ENCODE measurements around the gene TBC1D2B.
A peak's percentile ranks its signal among the peaks of the same experiment; 100 is the strongest.
"Not testable (repeated sequence)": the region's sequence is repeated elsewhere in the genome, so short reads cannot be mapped to it uniquely, and the experiment has no call there.

Gene TBC1D2B

DNA sequence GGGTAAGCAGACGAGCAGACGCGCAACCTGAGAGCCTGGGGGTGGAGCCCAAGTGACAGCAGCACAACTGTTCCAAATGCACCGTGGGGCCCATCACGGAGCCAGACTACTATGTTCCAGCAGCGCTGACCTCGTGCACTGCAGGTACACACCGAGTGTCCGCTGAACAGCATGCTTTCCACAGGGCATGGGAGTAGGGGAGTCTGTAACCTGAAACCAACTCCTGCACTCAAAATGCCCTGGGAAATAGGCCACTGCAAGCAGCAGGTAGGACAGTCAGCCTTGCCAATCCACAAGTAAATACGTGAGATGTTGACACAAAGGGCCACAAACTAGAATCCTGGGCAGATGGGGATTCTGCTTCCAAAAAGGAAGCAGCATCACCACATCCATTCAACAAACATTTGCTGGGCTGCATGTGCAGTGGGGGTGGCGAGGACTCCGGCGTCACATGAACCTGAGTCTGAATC lies 73.9 kb downstream of the TBC1D2B start:
- no peak for DNase-seq (ENCODE audit: low read depth in 2 of 2)

DNA sequence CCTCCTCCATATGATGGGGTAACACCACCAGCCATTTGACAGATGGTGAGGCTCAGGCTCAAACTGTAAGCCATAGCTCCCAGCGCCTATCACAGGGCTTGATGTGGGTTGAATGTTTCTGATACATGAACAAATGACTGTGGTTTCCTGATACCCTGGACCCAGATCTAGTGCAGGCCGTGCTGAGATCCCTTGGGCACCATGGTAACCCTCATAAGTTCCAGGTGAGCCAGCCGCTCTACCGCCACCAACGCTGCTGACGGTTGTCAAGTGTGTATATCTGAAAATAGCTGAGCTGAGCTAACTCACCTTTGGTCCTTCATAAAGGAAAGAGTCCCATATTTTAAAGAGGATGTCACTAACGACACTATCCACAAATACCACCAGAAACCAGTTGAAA lies 74.5 kb downstream of the TBC1D2B start:
- no peak for DNase-seq (ENCODE audit: low read depth in 2 of 2)

DNA sequence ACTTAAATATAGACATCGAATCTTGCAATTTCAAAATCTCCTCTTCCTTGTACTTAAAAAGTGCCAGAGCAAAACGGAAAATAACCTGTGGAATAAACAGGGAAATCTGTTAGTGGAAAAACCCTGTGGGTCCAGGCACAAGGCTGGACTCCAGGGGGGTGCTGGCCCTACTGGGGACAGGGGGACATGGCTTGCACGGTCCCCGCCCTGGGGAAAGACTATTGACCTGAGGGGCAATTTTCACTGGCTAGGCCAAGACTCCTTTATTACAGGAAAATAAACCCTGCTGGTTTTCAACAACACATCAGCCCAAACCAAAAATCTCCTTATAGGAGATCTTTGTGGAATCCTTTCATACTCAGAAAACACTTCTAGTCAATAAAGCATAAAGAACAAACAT lies 75.9 kb downstream of the TBC1D2B start:
- no peak for DNase-seq (ENCODE audit: low read depth in 2 of 2)

DNA sequence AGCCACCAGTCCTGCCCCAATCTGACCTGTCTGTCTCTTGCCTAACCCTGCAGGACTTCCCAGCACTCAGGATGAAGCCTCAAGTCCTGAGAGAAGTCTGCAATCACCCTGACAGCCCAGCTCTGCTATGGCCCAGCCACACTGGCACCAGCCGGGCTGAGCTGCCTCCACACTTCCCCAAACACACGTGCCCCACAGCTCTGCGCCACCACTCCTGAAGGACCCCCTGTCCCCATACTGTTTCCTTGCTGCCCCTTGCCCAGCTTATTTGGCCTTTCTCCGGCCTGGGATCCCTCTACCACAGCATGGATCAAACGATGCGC lies 76.6 kb downstream of the TBC1D2B start:
- DNase-seq (ENCODE audit: low read depth in 2 of 2) = no peak

DNA sequence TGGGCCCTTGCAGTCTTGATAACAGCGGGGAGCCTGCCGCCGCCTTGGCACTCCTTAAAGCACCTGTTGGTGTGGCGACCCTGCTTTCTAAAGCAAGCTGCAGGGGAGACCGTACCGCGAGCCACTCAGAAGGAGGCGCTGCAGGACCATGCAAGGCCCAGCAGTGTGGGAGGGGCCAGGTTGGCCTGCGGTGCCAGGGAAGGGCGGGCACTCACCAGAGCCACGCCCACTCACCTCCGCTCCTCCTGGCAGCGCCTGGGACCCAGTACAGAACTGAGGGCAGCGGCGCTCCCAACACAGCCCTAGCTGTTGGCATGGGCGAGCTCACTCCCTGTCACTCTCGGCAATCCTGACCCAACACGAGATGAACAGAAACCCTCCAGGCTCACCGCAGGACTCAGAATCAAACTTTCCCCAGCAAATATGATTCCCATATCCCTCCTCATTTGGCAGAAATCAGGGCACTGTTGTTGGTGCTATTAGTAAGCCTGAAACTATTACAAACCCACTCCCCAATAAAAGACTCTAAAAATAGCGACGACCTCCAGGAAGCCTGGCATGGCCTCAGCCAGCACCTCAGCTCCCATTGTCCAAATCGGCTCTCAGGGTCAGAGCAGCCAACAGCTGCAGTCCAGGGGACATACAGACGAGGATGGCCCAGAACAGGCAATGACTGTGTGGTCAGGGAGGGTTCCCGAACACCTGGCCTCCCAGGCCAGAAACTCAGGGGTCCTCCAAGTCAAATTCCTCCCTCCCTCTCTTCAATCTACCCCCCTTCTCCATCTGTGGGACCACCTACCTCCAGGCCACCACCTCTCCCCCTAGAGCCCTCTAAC lies 77.2 kb downstream of the TBC1D2B start:
- peak; percentile 64 to 70 for DNase-seq (ENCODE audit: low read depth in 2 of 2)

DNA sequence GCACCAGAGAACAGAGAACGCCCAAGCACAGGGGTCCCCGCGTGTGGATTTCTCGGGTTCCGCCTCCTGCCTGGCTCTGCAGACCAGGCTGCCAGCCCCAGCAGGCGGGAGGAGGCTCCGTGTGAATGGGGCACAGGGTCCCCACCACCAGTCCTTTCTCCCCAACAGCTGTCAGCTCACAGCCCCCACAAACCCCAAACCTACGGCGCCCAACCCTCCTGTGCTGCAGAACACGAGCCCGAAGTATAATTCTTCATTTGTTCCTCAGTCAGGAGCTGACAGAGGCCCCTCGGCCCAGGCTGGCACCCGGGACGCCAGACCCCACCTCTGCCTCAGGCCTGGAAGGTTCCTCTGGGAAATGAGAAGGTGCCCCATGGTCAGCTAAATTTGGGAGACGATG lies 78.0 kb downstream of the TBC1D2B start:
- DNase-seq (ENCODE audit: low read depth in 2 of 2) = no peak

DNA sequence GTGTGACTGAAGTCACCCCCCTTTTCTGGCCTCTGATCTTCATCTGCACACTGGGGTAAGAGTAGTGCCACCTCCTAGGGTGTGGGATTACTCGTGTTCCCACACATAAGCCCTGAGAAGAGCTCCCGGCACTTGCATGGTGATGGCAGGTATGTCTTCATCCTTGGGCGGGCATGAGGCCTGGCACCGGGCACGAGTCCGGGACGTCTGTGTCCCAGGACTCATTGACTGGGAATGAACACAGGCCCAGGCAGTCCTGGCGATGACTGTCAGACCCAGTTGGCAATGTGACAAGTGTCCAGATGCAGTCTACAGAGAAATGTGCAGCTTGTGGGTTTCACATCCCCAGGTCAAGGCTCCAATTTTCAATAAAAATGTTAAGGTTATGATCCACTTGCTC lies 78.9 kb downstream of the TBC1D2B start:
- no peak for DNase-seq (ENCODE audit: low read depth in 2 of 2)

DNA sequence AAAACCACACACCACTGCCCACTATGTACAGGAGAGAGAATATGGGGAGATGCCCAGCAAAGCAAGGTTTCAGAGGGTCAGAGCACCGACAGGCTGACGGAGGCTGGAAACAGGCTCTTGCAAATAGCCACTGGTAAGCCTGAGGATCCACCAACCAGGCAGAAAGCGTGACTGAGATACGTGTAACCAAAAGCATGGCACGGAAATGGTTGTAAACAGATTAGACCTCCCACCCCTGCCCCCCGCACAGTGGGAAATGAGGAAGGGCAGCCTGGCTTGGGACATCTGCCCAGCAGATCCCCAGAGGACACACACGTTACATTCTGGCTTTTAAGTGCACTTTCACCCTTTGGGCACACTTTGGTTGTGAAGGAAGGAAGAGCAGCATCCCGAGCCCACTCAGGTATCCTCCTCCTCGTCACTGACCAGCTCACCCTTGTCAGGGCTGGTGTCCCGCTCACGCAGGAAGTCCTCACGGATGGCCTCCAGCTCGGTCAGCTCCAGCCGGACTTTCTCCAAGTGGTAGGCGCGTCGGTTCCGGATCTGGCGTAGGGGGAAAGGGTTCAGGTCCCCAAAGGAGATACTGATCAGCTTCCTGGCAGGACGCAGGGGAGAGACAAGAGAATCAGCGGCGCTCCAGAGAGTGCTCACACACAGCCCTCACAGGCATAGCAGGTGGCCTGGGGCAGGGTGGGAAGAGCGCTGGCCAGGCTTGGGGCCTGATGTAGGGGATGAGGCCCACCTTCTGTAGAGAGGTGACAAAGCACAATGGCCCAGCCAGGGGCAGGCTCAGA lies 79.6 kb downstream of the TBC1D2B start:
- not testable (repeated sequence) for DNase-seq (ENCODE audit: low read depth in 2 of 2)

DNA sequence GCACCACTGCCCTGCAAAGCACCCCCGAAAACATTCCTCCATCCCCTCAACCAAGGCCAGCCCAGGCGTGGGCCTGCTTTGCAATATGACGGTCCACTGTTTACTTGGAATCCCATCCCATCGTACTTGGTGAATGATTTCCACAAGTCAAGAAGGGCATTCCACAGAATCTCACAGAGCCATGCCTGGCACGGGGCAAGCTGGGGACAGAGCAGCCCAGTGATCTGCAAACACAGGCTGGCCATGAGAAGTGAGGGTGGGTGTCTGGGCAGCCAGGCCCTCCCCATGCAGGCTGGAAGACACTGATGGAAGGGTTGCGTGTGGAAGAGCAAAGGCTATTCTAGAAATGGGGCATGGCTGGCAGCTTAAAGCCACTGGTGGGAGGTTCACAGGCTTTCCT lies 80.3 kb downstream of the TBC1D2B start:
- DNase-seq (ENCODE audit: low read depth in 2 of 2) = not testable (repeated sequence)

DNA sequence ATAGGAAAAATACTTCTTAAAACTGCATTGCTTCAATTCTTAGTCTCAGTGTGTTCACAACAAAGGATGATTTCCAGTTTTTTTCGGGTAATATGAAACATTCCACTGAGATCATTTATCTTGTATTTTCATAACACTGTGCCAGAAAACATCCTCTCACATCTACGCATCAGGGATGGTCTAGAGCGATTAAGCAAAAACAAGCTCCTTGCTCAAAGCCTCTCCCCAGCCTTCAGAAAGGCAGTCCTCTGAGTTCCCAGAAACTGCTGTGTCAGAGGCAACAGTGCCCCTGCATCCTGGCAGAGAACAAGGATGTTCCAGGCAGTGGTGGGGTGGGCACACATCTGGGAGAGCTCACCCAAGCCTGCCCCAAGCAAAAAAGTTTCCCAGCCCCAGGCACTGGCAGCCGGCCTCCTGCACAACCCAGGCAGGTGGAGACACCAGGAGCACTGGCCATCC lies 80.8 kb downstream of the TBC1D2B start:
- not testable (repeated sequence) for DNase-seq (ENCODE audit: low read depth in 2 of 2)

DNA sequence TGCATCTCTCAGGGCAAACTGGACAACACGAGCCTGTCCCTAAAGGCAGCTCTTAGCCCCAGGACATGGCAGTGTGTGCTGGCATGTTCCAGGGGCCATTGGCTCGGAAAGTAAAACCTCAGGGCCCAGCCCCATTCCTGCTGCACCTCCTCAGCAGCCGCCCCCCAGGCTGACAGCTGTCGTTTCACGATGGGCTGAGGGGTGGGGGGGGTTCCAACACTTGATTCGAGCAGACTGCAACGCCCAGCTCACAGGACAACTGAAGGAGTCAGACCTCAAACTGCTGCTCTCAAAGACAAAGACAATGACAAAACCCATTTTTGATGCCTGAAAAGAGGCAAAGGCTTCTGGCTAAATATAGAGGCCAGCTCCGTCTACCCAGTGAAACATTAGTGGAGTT lies 81.3 kb downstream of the TBC1D2B start:
- DNase-seq (ENCODE audit: low read depth in 2 of 2) = not testable (repeated sequence)

DNA sequence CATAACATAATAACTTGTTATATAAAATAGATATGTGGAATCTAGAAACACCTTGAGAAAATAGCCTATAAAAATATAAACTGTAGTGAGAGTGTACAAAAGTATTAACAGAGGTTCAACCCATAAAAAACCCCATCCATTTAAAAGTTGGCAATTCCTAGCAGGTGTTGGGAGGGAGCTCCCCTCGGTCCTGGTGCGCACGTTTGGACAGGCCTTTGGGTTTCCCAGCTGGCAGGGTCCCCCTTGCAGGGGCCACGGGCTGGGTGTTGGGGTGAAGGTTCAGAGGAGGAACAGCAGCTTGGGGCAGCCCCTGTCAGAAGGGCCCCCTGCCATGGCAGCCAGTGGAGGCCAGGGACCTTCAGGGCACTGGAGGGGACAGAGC lies 82.0 kb downstream of the TBC1D2B start:
- DNase-seq (ENCODE audit: low read depth in 2 of 2) = not testable (repeated sequence)

DNA sequence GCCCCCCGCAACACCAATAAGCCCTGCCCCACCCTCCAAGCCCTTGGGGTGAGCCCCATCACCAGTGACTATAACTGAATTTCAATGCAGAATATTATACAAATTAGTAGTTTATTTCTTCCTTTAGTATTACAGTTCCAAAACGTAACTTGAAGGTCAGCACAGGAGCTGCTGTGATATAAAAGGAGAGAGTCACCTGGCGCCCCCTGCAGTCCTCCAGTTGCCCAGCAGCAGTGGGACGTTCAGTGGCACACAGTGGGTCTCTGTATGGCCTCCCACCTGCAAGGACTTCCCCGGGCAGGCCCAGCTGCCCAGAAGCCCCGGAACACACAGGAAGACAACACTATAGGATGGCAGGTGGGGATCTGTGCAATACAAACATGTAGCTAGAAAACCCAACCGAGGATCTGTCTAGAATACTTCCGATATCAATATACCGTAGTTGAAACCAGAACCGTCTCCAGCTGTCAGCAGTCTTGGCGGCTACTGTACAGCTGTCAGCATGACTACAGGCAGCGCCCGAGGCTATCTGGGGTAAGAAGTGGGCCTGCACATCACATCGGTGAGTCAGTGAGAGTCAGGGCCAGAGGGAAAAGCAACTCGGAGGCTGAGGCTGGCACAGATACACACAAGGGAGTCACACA lies 82.5 kb downstream of the TBC1D2B start:
- DNase-seq (ENCODE audit: low read depth in 2 of 2) = not testable (repeated sequence)

DNA sequence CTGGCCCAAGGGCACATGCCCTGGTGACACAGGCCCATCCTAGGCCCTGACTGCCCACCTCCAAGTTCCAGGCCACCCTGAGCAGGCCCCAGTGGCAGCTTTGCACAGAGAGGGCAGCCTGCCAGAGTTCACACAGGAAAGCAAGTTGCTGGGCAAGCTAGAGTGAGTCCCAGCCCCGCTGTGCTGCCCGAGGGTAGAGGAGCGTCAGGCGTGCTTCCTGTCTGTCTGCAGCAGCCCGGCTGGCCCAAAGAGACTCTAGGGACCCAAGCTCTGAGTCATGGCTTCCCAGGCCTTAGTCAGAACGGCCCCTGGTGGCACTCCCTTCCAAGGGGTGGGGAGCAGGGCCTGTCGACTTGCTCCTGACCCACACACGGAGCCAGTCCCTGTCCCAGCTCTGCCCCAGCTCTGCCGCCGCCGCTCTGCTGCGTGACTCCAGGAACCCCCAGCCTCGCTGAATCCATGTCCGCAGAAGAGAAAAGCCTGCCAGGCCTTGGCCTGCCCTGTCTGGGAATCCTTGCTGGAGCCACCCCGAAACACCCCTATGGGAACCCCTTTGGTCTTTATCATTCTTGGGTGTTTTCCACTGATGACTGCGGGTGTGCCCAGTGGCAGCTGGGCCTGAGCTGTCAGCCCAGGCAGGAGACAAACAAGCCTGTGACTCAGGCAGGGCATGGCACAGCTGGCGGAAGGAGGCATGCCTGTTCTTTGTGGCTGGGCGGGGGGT lies 83.4 kb downstream of the TBC1D2B start:
- not testable (repeated sequence) for DNase-seq (ENCODE audit: low read depth in 2 of 2)

DNA sequence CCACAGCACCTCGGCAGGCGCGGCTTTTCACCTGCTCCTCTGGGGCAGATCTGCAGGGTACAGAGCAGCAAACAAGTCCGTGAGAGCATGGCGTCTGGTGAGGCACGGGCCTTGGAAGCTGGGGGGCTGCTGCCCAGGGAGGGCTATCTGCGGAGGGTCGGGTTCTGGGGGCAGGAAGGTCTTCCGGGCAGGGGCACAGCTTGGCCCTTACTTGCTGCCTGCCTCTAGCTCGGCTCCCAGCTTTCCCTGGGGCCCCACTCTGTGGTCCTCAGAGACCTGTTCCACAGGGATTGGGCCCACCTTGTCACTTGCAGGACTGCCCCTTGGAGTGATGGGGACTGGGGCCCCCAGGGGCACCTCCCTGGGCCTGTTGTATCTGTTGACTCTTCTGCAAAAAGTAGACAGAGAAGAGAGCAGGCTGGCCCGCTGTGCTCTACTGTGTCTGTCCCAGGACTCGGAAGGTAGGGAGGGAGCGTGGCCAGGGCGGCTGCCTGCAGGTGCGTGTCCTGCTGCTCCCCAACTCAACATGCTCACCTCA lies 84.1 kb downstream of the TBC1D2B start:
- DNase-seq (ENCODE audit: low read depth in 2 of 2) = no peak

DNA sequence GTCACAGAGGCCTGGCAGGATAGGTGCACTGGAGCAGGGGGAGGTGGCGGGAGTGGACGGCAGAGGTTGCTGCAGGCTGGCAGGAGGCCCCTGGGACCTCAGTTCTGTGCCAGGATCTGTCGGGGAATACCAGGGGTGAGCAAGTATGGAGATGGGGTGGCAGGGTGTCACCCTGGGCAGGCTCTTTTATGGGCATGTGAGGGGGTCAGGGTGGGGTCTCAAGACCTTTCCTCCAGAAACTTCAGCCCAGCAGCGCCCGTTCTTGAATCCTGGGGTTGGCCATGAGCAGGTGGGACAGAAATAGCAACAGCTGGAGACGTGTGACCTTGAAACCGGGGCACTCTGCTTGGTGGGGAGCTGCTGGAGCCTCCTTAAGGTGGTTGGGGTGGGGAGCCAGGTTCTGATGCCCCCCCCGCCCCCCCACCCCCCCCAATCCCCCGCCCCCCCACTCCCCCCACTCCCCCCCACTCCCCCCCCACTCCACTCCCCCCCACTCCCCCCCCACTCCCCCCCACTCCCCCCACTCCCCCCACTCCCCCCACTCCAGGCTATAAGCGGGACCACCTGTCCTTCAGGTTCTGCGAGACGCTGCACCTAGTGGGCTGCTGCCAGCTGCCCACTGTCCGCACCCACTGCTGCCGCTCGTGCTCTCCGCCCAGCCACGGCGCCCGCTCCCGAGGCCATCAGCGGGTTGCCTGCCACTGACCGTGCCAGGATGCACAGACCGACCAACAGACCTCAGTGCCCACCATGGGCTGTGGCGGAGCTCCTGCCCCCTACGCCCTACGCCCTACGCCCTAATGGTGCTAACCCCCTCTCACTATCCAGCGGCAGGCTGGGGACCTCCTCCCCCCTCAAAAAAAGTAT lies 84.9 kb downstream of the TBC1D2B start:
- no peak for DNase-seq (ENCODE audit: low read depth in 2 of 2)

DNA sequence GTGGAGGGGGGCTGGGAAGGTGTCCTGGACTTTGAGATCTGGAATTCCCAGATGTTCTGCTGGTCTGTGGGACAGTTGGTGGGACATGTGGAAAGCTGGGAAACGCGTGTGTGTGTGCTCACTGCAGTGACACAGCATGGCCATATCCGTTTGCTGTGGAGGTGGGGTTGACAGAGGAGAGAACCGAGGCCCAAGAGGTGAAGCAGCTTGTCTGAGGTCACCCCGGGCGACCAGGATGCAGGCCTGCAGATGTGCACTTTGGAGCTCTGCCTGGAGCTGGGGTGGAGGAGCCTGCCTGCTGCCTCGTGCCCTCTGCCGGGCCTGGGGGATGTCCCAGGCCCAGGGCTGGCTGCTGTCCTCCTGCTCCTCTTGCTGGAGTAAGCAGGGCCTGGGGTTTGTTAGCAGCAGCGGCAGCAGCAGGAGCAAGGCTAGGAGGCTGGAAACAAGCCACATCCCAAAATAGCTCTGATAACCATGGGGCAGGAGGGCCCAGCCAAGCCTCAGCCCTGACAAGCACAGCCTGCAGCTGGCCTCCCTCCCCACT lies 85.8 kb downstream of the TBC1D2B start:
- not testable (repeated sequence) for DNase-seq (ENCODE audit: low read depth in 2 of 2)

DNA sequence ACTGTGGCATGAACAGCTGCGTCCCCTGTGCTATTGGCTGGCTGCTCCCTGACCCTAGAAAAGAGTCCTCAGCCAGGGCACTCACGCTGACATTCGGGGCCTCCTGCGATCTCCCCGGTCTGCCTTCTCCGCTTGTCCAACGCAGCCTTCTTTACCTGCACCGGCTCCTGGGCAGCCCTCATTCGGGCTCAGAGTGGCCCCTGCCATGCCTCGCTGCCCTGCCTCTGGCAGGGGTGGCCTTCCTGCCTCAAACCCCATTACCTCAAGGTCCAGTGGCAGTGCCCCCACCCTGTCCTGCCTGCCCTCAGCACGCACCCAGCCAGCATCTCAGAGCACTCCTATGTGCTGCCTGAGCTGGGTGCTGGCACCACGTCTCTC lies 86.5 kb downstream of the TBC1D2B start:
- DNase-seq (ENCODE audit: low read depth in 2 of 2) = no peak

DNA sequence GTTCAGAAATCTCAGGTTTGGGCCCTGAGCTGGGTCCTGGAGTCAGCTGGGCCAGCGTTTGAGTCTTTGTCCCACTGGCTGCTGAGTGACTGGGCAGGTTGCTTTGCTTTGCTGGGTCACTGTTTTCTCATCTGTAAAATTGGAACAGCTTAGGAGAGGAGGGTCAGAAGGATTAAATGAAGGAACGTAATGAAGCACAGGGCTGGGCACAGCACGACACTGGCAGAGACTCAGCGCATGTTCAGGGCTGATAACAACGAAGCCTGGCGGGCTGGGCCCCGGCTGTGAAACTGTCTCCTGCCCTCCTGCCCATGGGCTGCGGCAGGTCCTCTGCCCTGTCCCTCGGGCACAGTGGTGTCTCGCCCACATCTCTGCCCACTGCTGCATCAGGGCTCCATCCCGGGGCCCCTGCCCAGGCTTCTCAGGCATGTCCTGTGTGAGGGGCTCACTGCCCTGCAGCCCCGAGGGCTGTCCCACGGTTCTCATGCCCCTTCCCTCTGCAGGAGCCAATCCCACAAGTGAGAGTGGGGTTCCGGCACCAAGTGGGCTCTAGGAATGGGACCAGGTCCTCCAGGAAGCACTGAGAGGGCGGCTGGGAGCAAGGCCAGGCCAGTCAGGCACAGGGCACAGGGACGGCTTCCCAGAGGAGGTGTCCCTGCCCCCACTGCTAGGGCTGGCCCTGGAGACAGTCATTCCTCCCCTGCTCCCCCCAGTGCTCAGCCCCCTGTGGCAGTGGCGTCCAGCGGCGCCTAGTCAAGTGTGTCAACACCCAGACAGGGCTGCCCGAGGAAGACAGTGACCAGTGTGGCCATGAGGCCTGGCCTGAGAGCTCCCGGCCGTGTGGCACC lies 88.0 kb downstream of the TBC1D2B start:
- DNase-seq (ENCODE audit: low read depth in 2 of 2) = no peak

Measured in activated CD4-positive, alpha-beta T cell treated with anti-CD3 and anti-CD28 coated beads for 24 hours (primary cell).